Measurements from ENCODE around the gene HIVEP3. TPM values are rescaled to one million over a fixed set of nuclear protein-coding genes. Genes with fewer than 3 reads are reported as not detected.

The HIVEP3 gene
- total RNA-seq, 4 donors from 2014 or later = 6.1 to 10.1 (median 7.8) TPM

DNA sequence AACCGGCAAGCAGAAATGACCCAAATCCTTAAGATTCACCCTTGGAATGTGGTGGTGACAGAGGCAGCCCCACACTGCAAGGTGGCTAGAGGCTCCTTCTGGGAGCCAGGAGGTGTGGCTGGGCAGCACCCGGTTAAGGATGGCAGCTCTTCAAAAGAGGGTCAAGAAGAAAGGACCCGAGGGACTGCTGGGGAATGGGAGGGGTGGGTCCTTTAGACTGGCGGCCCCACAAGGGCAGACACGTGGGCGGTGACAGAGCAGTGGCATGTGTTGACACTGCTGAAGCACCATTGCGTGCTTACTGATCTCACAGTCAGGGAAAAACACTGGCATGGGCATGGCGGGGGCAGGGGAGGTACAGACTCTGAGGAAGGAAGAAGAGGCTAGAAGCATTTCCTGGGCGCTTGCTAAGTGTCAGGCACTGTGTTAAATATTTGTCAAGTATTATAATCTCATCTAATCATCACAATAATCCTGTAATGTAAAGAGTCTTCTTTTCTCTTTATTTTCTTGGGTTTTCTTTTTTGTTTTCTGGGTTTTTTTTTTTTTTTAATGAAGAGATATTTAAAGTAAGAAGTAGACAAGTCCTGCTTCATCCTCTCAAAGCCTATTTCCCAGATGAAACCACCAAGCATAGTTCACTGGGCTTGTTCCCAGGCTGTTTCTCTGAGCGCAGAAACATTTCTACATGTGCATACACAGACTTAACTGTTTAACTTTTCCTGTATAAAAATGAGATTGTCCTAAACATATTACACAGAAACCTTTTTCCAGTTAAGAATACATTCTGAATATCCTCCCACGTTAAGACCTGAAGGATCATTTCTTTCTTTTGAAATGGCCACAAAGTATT, 268.5 kb downstream of the HIVEP3 start:
- TF ChIP-seq, protein P1, sequence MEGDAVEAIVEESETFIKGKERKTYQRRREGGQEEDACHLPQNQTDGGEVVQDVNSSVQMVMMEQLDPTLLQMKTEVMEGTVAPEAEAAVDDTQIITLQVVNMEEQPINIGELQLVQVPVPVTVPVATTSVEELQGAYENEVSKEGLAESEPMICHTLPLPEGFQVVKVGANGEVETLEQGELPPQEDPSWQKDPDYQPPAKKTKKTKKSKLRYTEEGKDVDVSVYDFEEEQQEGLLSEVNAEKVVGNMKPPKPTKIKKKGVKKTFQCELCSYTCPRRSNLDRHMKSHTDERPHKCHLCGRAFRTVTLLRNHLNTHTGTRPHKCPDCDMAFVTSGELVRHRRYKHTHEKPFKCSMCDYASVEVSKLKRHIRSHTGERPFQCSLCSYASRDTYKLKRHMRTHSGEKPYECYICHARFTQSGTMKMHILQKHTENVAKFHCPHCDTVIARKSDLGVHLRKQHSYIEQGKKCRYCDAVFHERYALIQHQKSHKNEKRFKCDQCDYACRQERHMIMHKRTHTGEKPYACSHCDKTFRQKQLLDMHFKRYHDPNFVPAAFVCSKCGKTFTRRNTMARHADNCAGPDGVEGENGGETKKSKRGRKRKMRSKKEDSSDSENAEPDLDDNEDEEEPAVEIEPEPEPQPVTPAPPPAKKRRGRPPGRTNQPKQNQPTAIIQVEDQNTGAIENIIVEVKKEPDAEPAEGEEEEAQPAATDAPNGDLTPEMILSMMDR (IDR thresholded peaks at IDR 0.05) = no peak
- DNase-seq (ENCODE audit: low spot score) = no peak
- no peak for ATAC-seq (ENCODE audit: low FRiP score)

DNA sequence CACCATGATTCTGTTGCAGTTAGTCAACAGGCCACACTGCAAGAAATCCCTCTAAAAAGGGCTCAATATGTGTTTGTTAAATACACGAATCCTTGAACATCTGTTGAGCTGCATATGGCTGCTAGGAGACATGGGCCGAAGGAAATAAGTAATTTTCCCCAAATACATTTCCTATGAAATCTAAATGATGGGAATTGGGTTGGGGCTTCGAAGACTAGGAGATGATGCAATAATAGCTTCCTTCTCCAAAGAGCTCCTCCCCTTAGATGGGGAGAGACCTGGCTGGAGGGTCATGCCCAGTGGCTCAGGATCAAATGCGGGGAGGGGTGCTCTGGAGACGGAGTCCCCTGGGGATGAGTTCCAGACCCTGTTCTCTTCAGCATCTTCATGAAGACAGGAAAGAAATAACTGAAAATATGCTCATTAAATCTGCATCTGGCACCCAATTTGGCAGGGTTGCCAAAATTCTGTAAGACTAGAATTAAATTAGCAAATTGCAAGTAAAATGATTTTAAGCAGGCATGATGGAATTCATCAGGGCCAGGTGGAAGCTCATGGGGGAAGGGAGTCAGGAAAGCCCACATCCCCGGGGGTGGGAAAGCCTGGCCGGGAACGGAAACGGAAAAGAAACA, 269.2 kb downstream of the HIVEP3 start:
- TF ChIP-seq, protein P1 (IDR thresholded peaks at IDR 0.05) = no peak
- DNase-seq (ENCODE audit: low spot score) (no peak), ATAC-seq (ENCODE audit: low FRiP score) (no peak)

DNA sequence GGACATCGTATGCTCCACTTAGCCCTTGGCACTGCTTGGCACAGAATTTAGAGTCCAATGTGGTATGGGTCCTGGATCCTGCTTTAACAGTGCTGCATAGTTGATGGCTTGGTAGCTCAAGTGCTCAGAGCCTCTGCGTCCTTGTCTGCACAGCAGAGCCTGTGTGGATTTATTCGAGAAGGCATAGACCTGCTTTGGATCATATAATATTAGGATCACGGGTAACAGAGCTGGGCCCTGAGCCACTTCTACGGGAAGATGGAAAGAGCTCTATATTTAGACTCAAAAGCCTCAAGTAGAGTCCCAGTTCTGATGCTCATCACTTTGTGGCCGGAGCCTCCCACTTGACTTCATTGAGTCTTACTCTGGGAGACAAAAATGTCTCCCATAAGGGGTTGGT, 269.9 kb downstream of the HIVEP3 start:
- ATAC-seq (ENCODE audit: low FRiP score) (no peak), DNase-seq (ENCODE audit: low spot score) (no peak)
- TF ChIP-seq, protein P1 (IDR thresholded peaks at IDR 0.05) = no peak

- DNase-seq (ENCODE audit: low spot score) = no peak
- ATAC-seq (ENCODE audit: low FRiP score) = no peak
- TF ChIP-seq, protein P1 (IDR thresholded peaks at IDR 0.05) = no peak
Measured at GRCh38 chr1:41648230-41648629, 270.5 kb downstream of the HIVEP3 start.

GRCh38 chr1:41647221-41648135, 271.2 kb downstream of the HIVEP3 start:
- ATAC-seq (ENCODE audit: low FRiP score) = no peak
- TF ChIP-seq, protein P1 (IDR thresholded peaks at IDR 0.05) = no peak
- no peak for DNase-seq (ENCODE audit: low spot score)

GRCh38 chr1:41646186-41646585, 272.5 kb downstream of the HIVEP3 start:
- ATAC-seq (ENCODE audit: low FRiP score) = no peak

More at GRCh38 chr1:41646186-41646585, 272.5 kb downstream of the HIVEP3 start:
- TF ChIP-seq, protein P1 (IDR thresholded peaks at IDR 0.05) = no peak
- DNase-seq (ENCODE audit: low spot score) = no peak

Data from omental fat pad (tissue), 4 donors.